Chondrocyte (in vitro differentiated cells): ENCODE data around the gene IL17C. TPM values are rescaled to one million over a fixed set of nuclear protein-coding genes. Genes with fewer than 3 reads are reported as not detected.
A peak's percentile ranks its signal among the peaks of the same experiment; 100 is the strongest.

Source experiments
- DNase-seq: peaks from one replicate; pipeline ENCODE4 v3.0.0; 2021; ENCODE audit warnings: mixed read lengths, low spot score
- H3K27ac Mint-ChIP-seq: one replicate; pipeline ENCODE4 v1.8.0; 2021; ENCODE audit warnings: mild to moderate bottlenecking, moderate library complexity, mixed read lengths; ENCODE audit not compliant: unreplicated experiment
- H3K27me3 Mint-ChIP-seq: 2 replicates; pipeline ENCODE4 v1.8.0; 2021; ENCODE audit warnings: low read depth, mixed read lengths
- H3K36me3 Mint-ChIP-seq: 2 replicates; pipeline ENCODE4 v1.8.0; 2021; ENCODE audit warnings: low read depth, mixed read lengths
- H3K4me1 Mint-ChIP-seq: 2 replicates; pipeline ENCODE4 v1.8.0; 2021; ENCODE audit warnings: low read depth, mild to moderate bottlenecking, mixed read lengths
- H3K4me3 Mint-ChIP-seq: one replicate; pipeline ENCODE4 v1.8.0; 2021; ENCODE audit warnings: mild to moderate bottlenecking, moderate library complexity, mixed read lengths; ENCODE audit not compliant: unreplicated experiment
- H3K9me3 Mint-ChIP-seq: 2 replicates; pipeline ENCODE4 v1.8.0; 2021; ENCODE audit warnings: low read depth, mixed read lengths
- total RNA-seq: library from RNA; stranded (reverse); gene quantifications from 3 replicates; pipeline ENCODE4 v1.2.1, GENCODE V29; 2021
- TF ChIP-seq, protein P1 (sequence below): fragments of 200-600 bp; sonication (generic); IDR thresholded peaks from 2 replicates; pipeline ENCODE4 v1.5.0; 2021; ENCODE audit warnings: antibody characterized with exemption, mild to moderate bottlenecking, moderate library complexity

Gene IL17C
- total RNA-seq, 1 donor from 2014 or later, result not detected

DNA sequence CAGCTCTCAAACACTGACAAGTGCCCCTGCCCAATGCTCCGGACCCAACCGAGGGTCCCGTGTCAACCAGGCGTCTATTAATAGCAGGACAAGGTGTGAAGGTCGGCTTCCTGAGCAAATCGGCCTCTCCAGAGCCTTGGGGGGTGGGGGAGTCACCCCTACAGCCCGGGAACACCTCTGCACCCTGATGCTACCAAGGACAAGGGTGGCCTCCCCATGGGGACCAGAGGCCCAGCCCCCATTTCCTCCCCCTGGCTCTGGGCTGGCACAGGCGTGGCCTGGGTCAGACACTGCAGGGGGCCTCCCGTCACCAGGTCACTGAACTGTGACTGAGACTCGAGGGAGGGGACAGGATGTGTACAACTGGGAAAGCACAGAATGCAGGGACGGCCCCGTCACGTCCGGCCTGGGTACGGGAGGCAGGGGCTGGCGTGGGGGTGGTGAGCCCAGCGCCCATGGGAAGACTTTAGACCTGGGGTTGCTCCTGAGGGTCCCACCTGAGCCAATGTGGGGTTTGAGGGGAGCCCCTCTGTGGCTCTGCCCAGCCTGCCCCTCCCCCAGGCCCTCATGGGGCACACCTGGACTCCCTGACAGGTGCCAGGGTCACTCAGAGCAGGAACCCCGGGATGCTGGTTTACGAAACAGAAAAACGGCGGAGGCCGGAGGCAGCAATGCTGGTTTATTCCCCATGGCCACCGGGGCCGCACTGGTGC is 13.1 kb downstream of the IL17C start:
- no peaks in the 10 kb centered on the region for H3K27me3 Mint-ChIP-seq
- TF ChIP-seq, protein P1, sequence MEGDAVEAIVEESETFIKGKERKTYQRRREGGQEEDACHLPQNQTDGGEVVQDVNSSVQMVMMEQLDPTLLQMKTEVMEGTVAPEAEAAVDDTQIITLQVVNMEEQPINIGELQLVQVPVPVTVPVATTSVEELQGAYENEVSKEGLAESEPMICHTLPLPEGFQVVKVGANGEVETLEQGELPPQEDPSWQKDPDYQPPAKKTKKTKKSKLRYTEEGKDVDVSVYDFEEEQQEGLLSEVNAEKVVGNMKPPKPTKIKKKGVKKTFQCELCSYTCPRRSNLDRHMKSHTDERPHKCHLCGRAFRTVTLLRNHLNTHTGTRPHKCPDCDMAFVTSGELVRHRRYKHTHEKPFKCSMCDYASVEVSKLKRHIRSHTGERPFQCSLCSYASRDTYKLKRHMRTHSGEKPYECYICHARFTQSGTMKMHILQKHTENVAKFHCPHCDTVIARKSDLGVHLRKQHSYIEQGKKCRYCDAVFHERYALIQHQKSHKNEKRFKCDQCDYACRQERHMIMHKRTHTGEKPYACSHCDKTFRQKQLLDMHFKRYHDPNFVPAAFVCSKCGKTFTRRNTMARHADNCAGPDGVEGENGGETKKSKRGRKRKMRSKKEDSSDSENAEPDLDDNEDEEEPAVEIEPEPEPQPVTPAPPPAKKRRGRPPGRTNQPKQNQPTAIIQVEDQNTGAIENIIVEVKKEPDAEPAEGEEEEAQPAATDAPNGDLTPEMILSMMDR, result no peak
- no peaks in the 10 kb centered on the region for H3K9me3 Mint-ChIP-seq
- H3K27ac Mint-ChIP-seq, result peak overlapping the region; percentile 41
- H3K4me1 Mint-ChIP-seq, result peaks cover 15% of the 10 kb centered on the region
- H3K4me3 Mint-ChIP-seq, result peak overlapping the region; percentile 66
- DNase-seq, result no peak
- H3K36me3 Mint-ChIP-seq, result peaks cover 6% of the 10 kb centered on the region

DNA sequence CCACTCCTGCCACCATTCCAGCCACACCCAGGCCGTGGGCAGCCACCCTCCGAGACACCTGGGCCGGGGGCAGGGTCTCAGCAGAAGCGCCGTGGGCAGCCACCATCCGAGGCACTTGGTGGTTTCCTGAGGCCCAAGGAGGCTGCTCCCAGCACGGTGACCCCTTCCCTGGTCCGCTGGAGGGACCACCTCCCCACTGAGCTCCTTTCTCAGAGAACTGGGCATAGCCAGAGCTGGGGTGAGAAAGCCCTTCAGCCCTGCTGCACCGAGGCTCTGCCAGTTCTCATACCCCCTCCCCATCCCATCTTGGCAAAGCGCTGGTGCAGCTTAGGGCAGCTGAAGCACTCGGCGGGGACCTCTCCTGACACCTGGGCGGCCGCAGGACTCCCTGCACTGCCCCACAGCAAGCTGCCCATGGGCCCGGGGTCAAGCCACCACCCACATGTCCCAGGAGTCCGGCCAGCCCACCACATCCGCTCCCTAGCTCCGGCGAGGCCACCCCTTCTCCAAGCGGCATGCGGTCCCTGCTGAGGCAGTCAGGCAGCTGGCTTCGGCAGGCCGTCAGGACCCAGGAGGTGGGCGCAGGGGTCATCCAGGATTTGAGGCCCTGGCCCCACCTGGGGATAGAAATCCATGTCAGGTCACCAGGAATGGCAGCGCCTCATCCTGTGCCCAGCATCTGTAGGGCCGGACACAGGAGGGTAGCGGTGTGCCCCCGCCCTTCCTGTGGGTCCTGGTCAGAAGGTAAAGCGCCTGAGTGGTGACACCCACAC is 13.8 kb downstream of the IL17C start:
- no peaks in the 10 kb centered on the region for H3K9me3 Mint-ChIP-seq
- H3K27ac Mint-ChIP-seq, result no peak overlapping the region
- DNase-seq, result no peak
- peaks cover 15% of the 10 kb centered on the region for H3K4me1 Mint-ChIP-seq
- TF ChIP-seq, protein P1, result no peak
- H3K4me3 Mint-ChIP-seq, result no peak overlapping the region
- H3K36me3 Mint-ChIP-seq, result peaks cover 6% of the 10 kb centered on the region
- no peaks in the 10 kb centered on the region for H3K27me3 Mint-ChIP-seq

DNA sequence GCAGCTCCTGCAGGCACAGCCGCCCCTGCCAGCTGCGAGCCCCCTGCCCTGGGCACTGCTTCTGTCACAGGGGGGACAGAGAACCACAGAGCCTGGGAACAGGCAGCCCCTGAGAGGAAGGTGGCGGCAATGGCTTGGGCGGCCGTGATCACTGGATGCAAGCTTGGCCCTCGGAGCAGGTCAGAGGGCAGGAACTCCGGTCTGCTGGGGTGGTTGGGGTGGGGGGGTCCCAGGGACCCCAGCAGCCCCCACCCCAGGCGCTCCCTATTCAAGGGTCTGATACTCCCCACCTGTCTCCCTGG is 14.3 kb downstream of the IL17C start:
- no peak overlapping the region for H3K4me3 Mint-ChIP-seq

DNA sequence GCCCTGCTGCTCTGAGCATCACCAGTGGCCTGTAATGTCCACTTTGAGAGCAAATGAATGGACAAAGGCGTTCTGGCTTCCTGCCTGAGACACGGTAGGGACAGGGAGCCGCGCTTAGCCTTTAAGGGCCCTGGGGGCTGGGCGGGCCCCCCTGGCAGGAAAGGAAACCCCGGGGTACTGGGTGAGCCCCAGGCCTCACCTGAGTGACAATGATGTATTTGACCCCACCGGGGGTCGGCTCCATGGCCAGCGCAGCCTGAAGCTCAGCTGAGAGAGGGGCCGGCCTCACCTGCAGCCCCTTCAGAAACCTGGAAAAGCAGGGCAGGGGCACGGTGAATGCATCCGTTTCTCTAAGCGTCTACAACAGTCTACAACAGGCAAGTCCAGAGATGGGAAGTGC is 14.7 kb downstream of the IL17C start:
- TF ChIP-seq, protein P1, result no peak
- Mint-ChIP-seq H3K4me1 (peaks cover 15% of the 10 kb centered on the region), H3K36me3 (peaks cover 6% of the 10 kb centered on the region), H3K4me3 (no peak overlapping the region), H3K27me3 (no peaks in the 10 kb centered on the region), H3K9me3 (no peaks in the 10 kb centered on the region), H3K27ac (no peak overlapping the region)
- DNase-seq, result no peak

More for the DNA sequence above, 14.3 kb downstream of the IL17C start:
- TF ChIP-seq, protein P1, result no peak
- peaks cover 6% of the 10 kb centered on the region for H3K36me3 Mint-ChIP-seq
- H3K27ac Mint-ChIP-seq, result no peak overlapping the region
- H3K4me1 Mint-ChIP-seq, result peaks cover 15% of the 10 kb centered on the region
- DNase-seq, result no peak
- no peaks in the 10 kb centered on the region for H3K9me3 Mint-ChIP-seq
- H3K27me3 Mint-ChIP-seq, result no peaks in the 10 kb centered on the region

DNA sequence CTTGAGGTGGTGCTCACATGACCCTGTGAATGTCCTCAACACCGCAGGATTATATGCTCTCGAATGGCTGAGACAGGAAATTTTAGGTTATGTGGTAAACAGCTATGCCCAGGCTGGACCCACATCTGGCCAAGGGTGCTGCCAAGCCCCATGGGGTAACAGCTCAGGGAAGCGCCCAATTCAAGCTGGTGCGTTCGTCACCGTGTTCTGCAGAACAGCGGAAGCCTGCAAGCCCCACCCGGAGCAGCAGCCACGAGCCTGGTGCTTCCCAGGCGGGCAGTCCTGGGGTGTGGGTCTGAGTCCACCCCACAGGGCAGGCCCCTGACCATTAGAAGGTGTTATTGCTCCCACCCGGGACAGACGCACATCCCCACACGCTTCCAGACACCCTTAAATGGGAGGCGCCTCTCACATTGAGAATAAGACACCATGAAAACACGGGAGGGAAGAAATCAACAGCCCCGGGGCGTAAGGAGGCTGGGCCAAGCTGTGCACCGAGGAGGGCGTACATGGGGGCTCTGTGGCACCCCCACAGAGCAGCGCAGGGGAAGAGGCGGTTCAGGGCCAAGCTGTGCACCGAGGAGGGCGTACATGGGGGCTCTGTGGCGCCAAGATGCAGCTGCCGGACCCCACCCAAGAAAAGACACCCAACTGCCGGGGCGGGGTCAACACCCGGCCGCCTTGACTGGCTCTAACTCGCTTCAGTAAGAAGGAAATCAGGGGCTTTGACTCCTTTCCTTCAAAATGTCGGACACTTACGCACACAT is 15.4 kb downstream of the IL17C start:
- no peaks in the 10 kb centered on the region for H3K27me3 Mint-ChIP-seq
- no peak for DNase-seq
- no peak overlapping the region for H3K27ac Mint-ChIP-seq
- H3K4me3 Mint-ChIP-seq, result no peak overlapping the region
- TF ChIP-seq, protein P1, result no peak
- H3K9me3 Mint-ChIP-seq, result no peaks in the 10 kb centered on the region
- peaks cover 15% of the 10 kb centered on the region for H3K4me1 Mint-ChIP-seq
- peaks cover 6% of the 10 kb centered on the region for H3K36me3 Mint-ChIP-seq
